ENCODE measurements around the gene ZDHHC11B. TPM values are rescaled to one million over a fixed set of nuclear protein-coding genes. Genes with fewer than 3 reads are reported as not detected.

Gene ZDHHC11B
- polyA plus RNA-seq, 1 donor (not counting 4 experiments of a cell fraction or from before 2014, with no cell fraction given) = 0.18 TPM

DNA sequence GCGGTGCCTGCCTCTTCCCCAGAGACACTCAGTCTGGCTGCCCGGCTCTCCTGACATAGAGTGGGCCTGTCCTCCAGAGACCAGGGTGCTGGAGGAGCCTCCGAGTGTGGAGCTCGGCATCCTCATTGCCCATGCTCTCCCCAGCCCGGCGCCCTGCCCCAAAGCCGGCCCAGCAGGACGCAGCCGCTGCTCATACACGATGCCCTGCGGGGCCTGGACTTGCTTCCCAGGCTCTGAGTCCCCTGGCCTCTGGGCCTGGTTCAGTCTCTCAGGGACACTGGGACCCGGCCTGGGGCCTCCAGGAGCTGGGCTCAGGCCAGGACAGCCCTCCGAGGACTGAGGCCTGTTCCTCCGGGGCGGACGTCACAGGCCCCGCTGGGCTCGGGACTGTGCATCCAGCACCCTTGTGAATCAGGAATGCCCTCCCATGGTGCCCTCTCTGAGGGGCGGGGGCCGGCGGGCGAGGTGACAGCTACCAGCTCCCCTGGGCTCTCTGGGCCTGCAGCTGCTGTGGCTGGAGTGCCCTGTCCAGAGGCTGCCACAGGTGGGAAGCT is 114.6 kb downstream of the ZDHHC11B start:
- dilution Hi-C loops (cut with MboI; ENCODE audit: extremely low pct_ligation_motif_present, low sequenced_read_pairs) = no loop called here

DNA sequence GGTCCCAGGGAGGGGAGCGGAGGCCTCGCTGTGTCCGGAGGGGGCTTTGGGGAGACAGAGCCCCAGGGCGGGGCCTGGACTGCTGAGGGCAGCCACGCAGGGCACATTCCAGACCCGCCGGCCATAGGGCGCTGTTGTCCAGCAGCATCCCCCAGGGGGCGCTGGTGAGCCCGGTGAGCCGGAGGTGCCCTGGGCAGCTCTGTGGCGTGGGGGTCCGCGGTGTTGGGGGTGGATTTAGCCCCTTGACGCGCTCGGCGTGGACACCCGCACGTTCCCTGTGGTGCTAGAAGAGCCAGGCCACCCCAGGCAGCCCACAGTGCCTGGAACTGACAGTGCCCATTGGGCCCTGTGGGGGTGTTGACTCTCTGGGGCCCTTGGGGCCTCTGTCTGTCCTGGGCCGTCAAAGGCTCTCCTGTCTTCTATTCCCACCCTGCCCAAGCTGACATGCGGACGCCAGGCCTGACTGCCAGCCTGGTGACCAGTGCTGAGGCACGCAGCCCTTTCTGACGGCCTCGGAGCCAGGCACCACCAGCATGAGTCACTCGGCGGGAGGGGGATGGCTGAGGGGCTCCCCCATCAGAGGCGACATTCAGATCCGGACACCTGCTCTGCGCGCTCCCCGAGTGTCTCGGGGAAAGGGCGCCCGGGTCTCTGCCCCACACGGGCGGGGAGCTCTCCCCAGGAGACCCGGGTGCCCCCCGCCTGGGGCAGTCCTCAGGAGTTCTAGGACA is 115.3 kb downstream of the ZDHHC11B start:
- no peak overlapping the region for H3K4me2 ChIP-seq (ENCODE audit: control insufficient read depth, extremely low read depth, insufficient read depth, low read depth, low read length)
- H3K9ac ChIP-seq (ENCODE audit: control insufficient read depth, extremely low read depth, insufficient read depth, low read length) = no peak overlapping the region
- H3K4me1 ChIP-seq (ENCODE audit: control insufficient read depth, extremely low read depth, insufficient read depth, low read length) = peaks cover 13% of the 10 kb centered on the region
- H3K9me3 ChIP-seq (ENCODE audit: control insufficient read depth, low read depth, low read length) = no peaks in the 10 kb centered on the region
- H2AFZ ChIP-seq (ENCODE audit: control insufficient read depth, low read length) = no peak overlapping the region
- dilution Hi-C loops (cut with MboI; ENCODE audit: extremely low pct_ligation_motif_present, low sequenced_read_pairs) = no loop called here
- TF ChIP-seq, protein P1, sequence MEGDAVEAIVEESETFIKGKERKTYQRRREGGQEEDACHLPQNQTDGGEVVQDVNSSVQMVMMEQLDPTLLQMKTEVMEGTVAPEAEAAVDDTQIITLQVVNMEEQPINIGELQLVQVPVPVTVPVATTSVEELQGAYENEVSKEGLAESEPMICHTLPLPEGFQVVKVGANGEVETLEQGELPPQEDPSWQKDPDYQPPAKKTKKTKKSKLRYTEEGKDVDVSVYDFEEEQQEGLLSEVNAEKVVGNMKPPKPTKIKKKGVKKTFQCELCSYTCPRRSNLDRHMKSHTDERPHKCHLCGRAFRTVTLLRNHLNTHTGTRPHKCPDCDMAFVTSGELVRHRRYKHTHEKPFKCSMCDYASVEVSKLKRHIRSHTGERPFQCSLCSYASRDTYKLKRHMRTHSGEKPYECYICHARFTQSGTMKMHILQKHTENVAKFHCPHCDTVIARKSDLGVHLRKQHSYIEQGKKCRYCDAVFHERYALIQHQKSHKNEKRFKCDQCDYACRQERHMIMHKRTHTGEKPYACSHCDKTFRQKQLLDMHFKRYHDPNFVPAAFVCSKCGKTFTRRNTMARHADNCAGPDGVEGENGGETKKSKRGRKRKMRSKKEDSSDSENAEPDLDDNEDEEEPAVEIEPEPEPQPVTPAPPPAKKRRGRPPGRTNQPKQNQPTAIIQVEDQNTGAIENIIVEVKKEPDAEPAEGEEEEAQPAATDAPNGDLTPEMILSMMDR (optimal IDR thresholded peaks at IDR 0.05 in 1 of 3, IDR thresholded peaks at IDR 0.05 in 1 of 3, conservative IDR thresholded peaks at IDR 0.05 in 1 of 3; ENCODE audit: extremely low read depth in 1 of 3, insufficient read depth in 2 of 3, low read length in 3 of 3) = peak in 2 of 3 experiments; percentile 49 to 74
- no peak for TF ChIP-seq EZH2 (IDR thresholded peaks at IDR 0.05; ENCODE audit: low read length)
- FAIRE-seq = no peak
- H3K4me3 ChIP-seq (ENCODE audit: control insufficient read depth in 2 of 3, extremely low read depth in 1 of 3, insufficient read depth in 2 of 3, low read depth in 1 of 3, low read length in 3 of 3) = no peak overlapping the region
- no peak overlapping the region for H3K27ac ChIP-seq (ENCODE audit: control insufficient read depth, insufficient read depth, low read length)
- peaks cover 25% of the 10 kb centered on the region for H3K27me3 ChIP-seq (ENCODE audit: control insufficient read depth, extremely low read depth, insufficient read depth, low read length)
- H4K20me1 ChIP-seq (ENCODE audit: control insufficient read depth, extremely low read depth, insufficient read depth, low read length) = peaks cover 3% of the 10 kb centered on the region
- no peaks in the 10 kb centered on the region for H3K79me2 ChIP-seq (ENCODE audit: control insufficient read depth, insufficient read depth, low read length)
- no peaks in the 10 kb centered on the region for H3K9me1 ChIP-seq (ENCODE audit: control insufficient read depth, extremely low read depth, insufficient read depth, low read length)
- peaks cover 5 to 9% of the 10 kb centered on the region in 2 experiments for H3K36me3 ChIP-seq (ENCODE audit: control insufficient read depth in 2 of 2, extremely low read depth in 1 of 2, insufficient read depth in 2 of 2, low read length in 2 of 2)
- DNase-seq (ENCODE audit: low read depth, low spot score) = no peak

More for the DNA sequence above, 114.6 kb downstream of the ZDHHC11B start:
- peaks cover 3% of the 10 kb centered on the region for H4K20me1 ChIP-seq (ENCODE audit: control insufficient read depth, extremely low read depth, insufficient read depth, low read length)
- H3K9me3 ChIP-seq (ENCODE audit: control insufficient read depth, low read depth, low read length) = no peaks in the 10 kb centered on the region
- no peaks in the 10 kb centered on the region for H3K79me2 ChIP-seq (ENCODE audit: control insufficient read depth, insufficient read depth, low read length)
- no peak overlapping the region for H3K27ac ChIP-seq (ENCODE audit: control insufficient read depth, insufficient read depth, low read length)
- H3K27me3 ChIP-seq (ENCODE audit: control insufficient read depth, extremely low read depth, insufficient read depth, low read length) = peaks cover 29% of the 10 kb centered on the region
- H3K36me3 ChIP-seq (ENCODE audit: control insufficient read depth in 2 of 2, extremely low read depth in 1 of 2, insufficient read depth in 2 of 2, low read length in 2 of 2) = peaks cover 5% of the 10 kb centered on the region in 2 experiments
- H3K9ac ChIP-seq (ENCODE audit: control insufficient read depth, extremely low read depth, insufficient read depth, low read length) = no peak overlapping the region
- DNase-seq (ENCODE audit: low read depth, low spot score) = no peak
- H3K4me1 ChIP-seq (ENCODE audit: control insufficient read depth, extremely low read depth, insufficient read depth, low read length) = peaks cover 13% of the 10 kb centered on the region
- TF ChIP-seq EZH2 (IDR thresholded peaks at IDR 0.05; ENCODE audit: low read length) = no peak
- TF ChIP-seq, protein P1 (optimal IDR thresholded peaks at IDR 0.05 in 1 of 3, IDR thresholded peaks at IDR 0.05 in 1 of 3, conservative IDR thresholded peaks at IDR 0.05 in 1 of 3; ENCODE audit: extremely low read depth in 1 of 3, insufficient read depth in 2 of 3, low read length in 3 of 3) = no peak
- no peak overlapping the region for H2AFZ ChIP-seq (ENCODE audit: control insufficient read depth, low read length)
- FAIRE-seq = no peak
- no peak overlapping the region for H3K4me2 ChIP-seq (ENCODE audit: control insufficient read depth, extremely low read depth, insufficient read depth, low read depth, low read length)
- no peak overlapping the region for H3K4me3 ChIP-seq (ENCODE audit: control insufficient read depth in 2 of 3, extremely low read depth in 1 of 3, insufficient read depth in 2 of 3, low read depth in 1 of 3, low read length in 3 of 3)
- no peaks in the 10 kb centered on the region for H3K9me1 ChIP-seq (ENCODE audit: control insufficient read depth, extremely low read depth, insufficient read depth, low read length)

Data from keratinocyte (primary cell).